DMS53 (cell line): ENCODE data around the gene PRR30.
A peak's percentile ranks its signal among the peaks of the same experiment; 100 is the strongest.
"Not testable (repeated sequence)": the region's sequence is repeated elsewhere in the genome, so short reads cannot be mapped to it uniquely, and the experiment has no call there.

Experiments
- DNase-seq: peaks from one replicate; lab custom pipeline; 2025; lab: John Stamatoyannopoulos, UW

PRR30 gene

GRCh38 chr2:27128668-27129571 is 10.3 kb downstream of the PRR30 start:
- DNase-seq, result no peak

GRCh38 chr2:27127883-27128667 is 11.1 kb downstream of the PRR30 start:
- DNase-seq, result no peak

GRCh38 chr2:27126252-27126710 is 12.9 kb downstream of the PRR30 start:
- no peak for DNase-seq

- DNase-seq, result no peak
Observed at GRCh38 chr2:27125104-27125503, 14.1 kb downstream of the PRR30 start.

GRCh38 chr2:27123302-27124150 is 15.7 kb downstream of the PRR30 start, which contains the start of gene ABHD1:
TSS of gene ABHD1 (plus strand) at chr2:27123815. CDS start at chr2:27123949, 134 bp downstream.
- peak; percentile 72 for DNase-seq

GRCh38 chr2:27122791-27123190 is 16.4 kb downstream of the PRR30 start:
- DNase-seq, result no peak

- no peak for DNase-seq
Observed at GRCh38 chr2:27121906-27122305, 17.3 kb downstream of the PRR30 start.

GRCh38 chr2:27119330-27119670 is 19.9 kb downstream of the PRR30 start:
- not testable (repeated sequence) for DNase-seq

- DNase-seq, result peak; percentile 56
Observed at GRCh38 chr2:27118525-27119329, 20.5 kb downstream of the PRR30 start, which contains the start of gene CGREF1. TSS of gene CGREF1 (minus strand) at chr2:27119128. CDS start at chr2:27104366, 14,762 bp downstream.

GRCh38 chr2:27117995-27118524 is 21.1 kb downstream of the PRR30 start:
- DNase-seq, result peak; percentile 56

- peak; percentile 20 for DNase-seq
Observed at GRCh38 chr2:27115519-27115918, 23.7 kb downstream of the PRR30 start.

GRCh38 chr2:27111392-27112078 is 27.7 kb downstream of the PRR30 start:
- not testable (repeated sequence) for DNase-seq

GRCh38 chr2:27110603-27111352 is 28.4 kb downstream of the PRR30 start:
- DNase-seq, result not testable (repeated sequence)

GRCh38 chr2:27109083-27109482 is 30.1 kb downstream of the PRR30 start:
- DNase-seq, result no peak

GRCh38 chr2:27108221-27108620 is 31.0 kb downstream of the PRR30 start:
- no peak for DNase-seq

GRCh38 chr2:27105981-27106380 is 33.2 kb downstream of the PRR30 start:
- no peak for DNase-seq

GRCh38 chr2:27102329-27102728 is 36.9 kb downstream of the PRR30 start:
- DNase-seq, result no peak

GRCh38 chr2:27100036-27100435 is 39.2 kb downstream of the PRR30 start:
- DNase-seq, result no peak

GRCh38 chr2:27099334-27099955 is 39.8 kb downstream of the PRR30 start:
- peak; percentile 71 for DNase-seq
